Measurements from ENCODE around the gene FANCE.

The FANCE gene

GRCh38 chr6:35475573-35475972, 23.4 kb downstream of the FANCE start:
- Histone ChIP-seq H3K27me3 (ENCODE audit: control insufficient read depth, insufficient read depth, low read length) (no peaks in the 10 kb centered on the region), H3K9ac (ENCODE audit: low read depth, low read length) (no peak overlapping the region), H3K27ac (ENCODE audit: low read depth, low read length) (no peak overlapping the region), H3K36me3 (ENCODE audit: control insufficient read depth, insufficient read depth, low read length) (peaks cover 58% of the 10 kb centered on the region), H3K4me1 (ENCODE audit: control insufficient read depth, insufficient read depth, low read length) (peaks cover 13% of the 10 kb centered on the region; the same call in 1 of the 2 replicates), H3K9me3 (ENCODE audit: control insufficient read depth, insufficient read depth, low read length) (no peaks in the 10 kb centered on the region), H3K4me3 (ENCODE audit: low read depth, low read length) (no peak overlapping the region)

DNA sequence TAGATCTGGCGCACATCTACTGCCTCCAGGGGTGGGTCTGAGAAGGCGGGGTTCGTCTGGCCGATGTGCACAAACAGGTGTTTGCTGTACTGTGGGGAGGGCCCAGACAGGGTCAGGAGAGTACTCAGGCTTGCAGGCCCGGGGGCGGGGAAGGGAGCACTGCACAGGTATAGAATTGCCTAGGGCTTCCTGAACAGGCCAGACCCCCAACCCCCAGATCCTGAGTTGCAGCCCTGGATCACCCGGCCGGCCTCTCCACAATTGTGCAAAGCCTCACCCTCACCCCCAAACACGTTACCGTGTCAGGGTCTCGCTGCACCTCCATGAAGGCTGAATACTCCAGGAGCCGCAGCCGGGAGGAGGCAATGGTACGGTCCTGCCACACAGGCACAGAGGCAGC, 23.9 kb downstream of the FANCE start:
- H3K27ac ChIP-seq (ENCODE audit: low read depth, low read length), result no peak overlapping the region
- H3K9me3 ChIP-seq (ENCODE audit: control insufficient read depth, insufficient read depth, low read length), result no peaks in the 10 kb centered on the region
- H3K4me3 ChIP-seq (ENCODE audit: low read depth, low read length), result no peak overlapping the region
- H3K36me3 ChIP-seq (ENCODE audit: control insufficient read depth, insufficient read depth, low read length), result peaks cover 54% of the 10 kb centered on the region
- no peak overlapping the region for H3K9ac ChIP-seq (ENCODE audit: low read depth, low read length)
- no peaks in the 10 kb centered on the region for H3K27me3 ChIP-seq (ENCODE audit: control insufficient read depth, insufficient read depth, low read length)
- H3K4me1 ChIP-seq (ENCODE audit: control insufficient read depth, insufficient read depth, low read length), result 0 out of 2 replicates have a peak, but pooled peaks cover 9% of the 10 kb centered on the region

DNA sequence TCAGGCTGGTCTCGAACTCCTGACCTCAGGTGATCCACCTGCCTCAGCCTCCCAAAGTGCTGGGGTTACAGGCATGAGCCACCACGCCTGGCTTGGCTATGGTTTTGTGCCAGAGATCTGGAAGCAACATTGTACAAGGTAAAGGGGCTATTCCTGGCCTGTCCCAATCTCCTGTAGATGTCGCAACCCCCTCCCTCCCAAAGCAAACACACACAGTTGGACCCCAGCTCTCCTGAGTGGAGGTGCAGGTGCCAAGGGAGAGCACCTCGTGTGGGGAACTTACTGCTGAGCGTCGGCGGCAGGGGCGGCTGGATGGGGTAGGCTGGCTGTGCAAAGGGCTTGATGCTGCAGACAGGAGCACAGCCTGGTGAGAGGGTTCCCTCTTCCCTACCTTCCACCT, 24.9 kb downstream of the FANCE start:
- Histone ChIP-seq H3K4me3 (ENCODE audit: low read depth, low read length) (no peak overlapping the region), H3K27me3 (ENCODE audit: control insufficient read depth, insufficient read depth, low read length) (no peaks in the 10 kb centered on the region), H3K27ac (ENCODE audit: low read depth, low read length) (no peak overlapping the region), H3K9me3 (ENCODE audit: control insufficient read depth, insufficient read depth, low read length) (no peaks in the 10 kb centered on the region), H3K9ac (ENCODE audit: low read depth, low read length) (no peak overlapping the region), H3K4me1 (ENCODE audit: control insufficient read depth, insufficient read depth, low read length) (0 out of 2 replicates have a peak, but pooled peaks cover 6% of the 10 kb centered on the region), H3K36me3 (ENCODE audit: control insufficient read depth, insufficient read depth, low read length) (peaks cover 43% of the 10 kb centered on the region)

GRCh38 chr6:35477551-35478179, 25.5 kb downstream of the FANCE start:
- H3K27ac ChIP-seq (ENCODE audit: low read depth, low read length), result no peak overlapping the region
- 0 out of 2 replicates have a peak, but pooled peaks cover 6% of the 10 kb centered on the region for H3K4me1 ChIP-seq (ENCODE audit: control insufficient read depth, insufficient read depth, low read length)
- no peaks in the 10 kb centered on the region for H3K9me3 ChIP-seq (ENCODE audit: control insufficient read depth, insufficient read depth, low read length)
- H3K9ac ChIP-seq (ENCODE audit: low read depth, low read length), result no peak overlapping the region
- H3K4me3 ChIP-seq (ENCODE audit: low read depth, low read length), result no peak overlapping the region
- no peaks in the 10 kb centered on the region for H3K27me3 ChIP-seq (ENCODE audit: control insufficient read depth, insufficient read depth, low read length)
- H3K36me3 ChIP-seq (ENCODE audit: control insufficient read depth, insufficient read depth, low read length), result peaks cover 41% of the 10 kb centered on the region

DNA sequence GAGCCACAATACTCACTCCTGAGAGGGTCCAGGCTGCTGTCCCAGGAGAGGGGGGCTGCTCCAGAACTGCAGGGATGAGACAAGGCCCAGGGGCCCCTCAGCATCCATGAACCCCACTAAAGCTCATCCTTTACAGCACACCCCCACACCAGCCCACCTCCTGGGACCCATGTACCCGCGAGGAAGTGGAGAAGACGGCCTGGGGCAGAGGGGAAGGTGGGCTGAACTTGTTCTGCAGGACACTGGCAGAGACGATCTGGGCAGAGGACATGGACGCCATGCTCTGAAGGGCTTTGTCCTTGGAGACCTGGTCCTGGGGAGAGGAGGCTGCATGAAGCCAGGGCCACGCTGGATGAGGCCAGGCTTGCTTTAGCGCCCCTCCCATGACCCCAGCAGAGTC, 26.1 kb downstream of the FANCE start:
- H3K36me3 ChIP-seq (ENCODE audit: control insufficient read depth, insufficient read depth, low read length), result peaks cover 42% of the 10 kb centered on the region
- no peak overlapping the region for H3K27ac ChIP-seq (ENCODE audit: low read depth, low read length)
- H3K9me3 ChIP-seq (ENCODE audit: control insufficient read depth, insufficient read depth, low read length), result no peaks in the 10 kb centered on the region
- H3K4me3 ChIP-seq (ENCODE audit: low read depth, low read length), result no peak overlapping the region
- no peaks in the 10 kb centered on the region for H3K27me3 ChIP-seq (ENCODE audit: control insufficient read depth, insufficient read depth, low read length)
- 0 out of 2 replicates have a peak, but pooled peaks cover 6% of the 10 kb centered on the region for H3K4me1 ChIP-seq (ENCODE audit: control insufficient read depth, insufficient read depth, low read length)
- H3K9ac ChIP-seq (ENCODE audit: low read depth, low read length), result no peak overlapping the region

DNA sequence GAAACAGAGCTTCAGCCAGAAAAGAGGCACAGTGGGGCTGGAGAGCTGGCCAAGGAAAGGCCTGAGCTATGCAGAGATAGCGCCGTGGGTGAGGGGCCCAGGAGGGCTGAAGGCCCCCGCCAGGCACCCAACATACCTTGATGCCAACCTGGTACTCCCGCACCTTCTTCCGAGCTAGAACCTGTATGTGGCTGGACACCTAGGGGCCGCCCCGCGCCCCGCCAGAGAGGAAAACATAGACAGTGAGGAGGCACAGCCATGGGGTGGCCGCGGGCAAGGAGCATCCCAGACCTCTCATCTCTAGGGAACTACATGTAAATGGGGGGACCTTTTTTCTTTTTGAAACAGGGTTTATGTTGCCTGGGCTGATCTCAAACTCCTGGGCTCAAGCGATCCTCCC, 28.0 kb downstream of the FANCE start:
- Histone ChIP-seq H3K4me3 (ENCODE audit: low read depth, low read length) (no peak overlapping the region), H3K27ac (ENCODE audit: low read depth, low read length) (no peak overlapping the region), H3K36me3 (ENCODE audit: control insufficient read depth, insufficient read depth, low read length) (peaks cover 29% of the 10 kb centered on the region), H3K27me3 (ENCODE audit: control insufficient read depth, insufficient read depth, low read length) (no peaks in the 10 kb centered on the region), H3K4me1 (ENCODE audit: control insufficient read depth, insufficient read depth, low read length) (peaks cover 13% of the 10 kb centered on the region), H3K9ac (ENCODE audit: low read depth, low read length) (no peak overlapping the region), H3K9me3 (ENCODE audit: control insufficient read depth, insufficient read depth, low read length) (no peaks in the 10 kb centered on the region)

GRCh38 chr6:35481226-35481625, 29.1 kb downstream of the FANCE start:
- Histone ChIP-seq H3K27me3 (ENCODE audit: control insufficient read depth, insufficient read depth, low read length) (no peaks in the 10 kb centered on the region), H3K4me1 (ENCODE audit: control insufficient read depth, insufficient read depth, low read length) (peaks cover 21% of the 10 kb centered on the region), H3K9ac (ENCODE audit: low read depth, low read length) (no peak overlapping the region), H3K4me3 (ENCODE audit: low read depth, low read length) (no peak overlapping the region), H3K9me3 (ENCODE audit: control insufficient read depth, insufficient read depth, low read length) (no peaks in the 10 kb centered on the region), H3K36me3 (ENCODE audit: control insufficient read depth, insufficient read depth, low read length) (peaks cover 26% of the 10 kb centered on the region), H3K27ac (ENCODE audit: low read depth, low read length) (no peak overlapping the region)

- Histone ChIP-seq H3K9ac (ENCODE audit: low read depth, low read length) (no peak overlapping the region), H3K4me1 (ENCODE audit: control insufficient read depth, insufficient read depth, low read length) (peaks cover 33% of the 10 kb centered on the region), H3K27me3 (ENCODE audit: control insufficient read depth, insufficient read depth, low read length) (no peaks in the 10 kb centered on the region), H3K36me3 (ENCODE audit: control insufficient read depth, insufficient read depth, low read length) (peaks cover 25% of the 10 kb centered on the region), H3K9me3 (ENCODE audit: control insufficient read depth, insufficient read depth, low read length) (no peaks in the 10 kb centered on the region), H3K4me3 (ENCODE audit: low read depth, low read length) (no peak overlapping the region), H3K27ac (ENCODE audit: low read depth, low read length) (no peak overlapping the region)
Observed at GRCh38 chr6:35483062-35483461, 30.9 kb downstream of the FANCE start.

DNA sequence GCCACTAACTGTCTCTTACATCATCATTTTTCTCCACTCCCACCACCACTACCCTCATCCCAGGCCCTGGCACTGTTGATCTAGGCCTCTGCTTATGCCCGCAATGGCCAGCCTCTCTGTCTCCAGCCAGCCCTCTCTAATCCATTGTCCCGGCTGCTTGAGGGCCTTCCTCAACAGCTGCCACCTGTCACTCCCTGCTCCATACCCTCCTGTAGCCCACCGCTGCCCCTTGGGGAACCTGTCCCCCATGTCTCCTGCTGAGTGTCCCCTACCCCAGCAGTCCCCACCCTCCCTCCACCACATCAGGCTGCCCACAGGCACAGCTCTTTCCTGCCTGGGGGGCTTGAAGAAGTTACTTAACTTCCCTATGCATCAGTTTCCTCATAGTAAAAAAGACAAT, 31.4 kb downstream of the FANCE start:
- H3K27ac ChIP-seq (ENCODE audit: low read depth, low read length), result no peak overlapping the region
- H3K4me3 ChIP-seq (ENCODE audit: low read depth, low read length), result no peak overlapping the region
- peaks cover 37% of the 10 kb centered on the region for H3K4me1 ChIP-seq (ENCODE audit: control insufficient read depth, insufficient read depth, low read length)
- H3K9me3 ChIP-seq (ENCODE audit: control insufficient read depth, insufficient read depth, low read length), result no peaks in the 10 kb centered on the region
- H3K36me3 ChIP-seq (ENCODE audit: control insufficient read depth, insufficient read depth, low read length), result peaks cover 20% of the 10 kb centered on the region
- H3K9ac ChIP-seq (ENCODE audit: low read depth, low read length), result no peak overlapping the region
- no peaks in the 10 kb centered on the region for H3K27me3 ChIP-seq (ENCODE audit: control insufficient read depth, insufficient read depth, low read length)

DNA sequence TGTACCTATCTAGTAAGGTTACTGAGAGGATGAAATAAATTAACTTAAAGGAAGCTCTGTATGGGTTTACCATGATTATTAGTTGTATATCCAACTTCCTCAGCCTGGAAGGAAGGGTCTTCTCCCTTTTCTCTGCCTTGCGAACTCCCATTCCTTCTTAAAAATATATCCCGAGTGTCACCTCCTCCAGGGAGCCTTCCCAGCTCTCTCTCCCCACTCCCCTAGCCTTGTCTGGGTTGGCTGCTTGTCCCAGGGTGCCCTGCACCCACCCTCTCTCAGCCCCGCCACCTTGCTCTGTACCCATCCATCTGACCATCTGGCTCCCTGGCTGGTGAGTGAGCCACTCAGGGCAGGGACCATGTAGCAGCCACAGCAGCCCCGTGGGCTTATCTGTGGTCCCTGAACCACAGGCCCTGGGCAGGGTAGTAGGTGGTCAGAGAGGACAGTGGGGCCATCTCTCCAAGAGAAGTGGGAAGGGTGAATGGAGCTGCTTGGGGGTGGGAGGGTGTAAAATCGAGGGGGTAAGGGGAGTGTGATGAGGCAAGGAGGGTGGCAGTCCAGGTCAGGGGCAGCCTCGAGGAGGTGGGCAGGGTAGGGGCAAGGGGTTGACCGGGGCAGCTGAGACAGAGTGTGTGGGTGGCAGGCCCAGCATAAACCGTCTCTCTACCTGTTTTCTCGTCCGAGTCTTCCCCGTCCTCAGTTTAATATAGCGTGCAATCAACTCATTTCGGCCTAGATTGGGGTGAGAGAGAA, 31.9 kb downstream of the FANCE start:
- no peak overlapping the region for H3K9ac ChIP-seq (ENCODE audit: low read depth, low read length)
- H3K4me3 ChIP-seq (ENCODE audit: low read depth, low read length), result no peak overlapping the region
- H3K4me1 ChIP-seq (ENCODE audit: control insufficient read depth, insufficient read depth, low read length), result peaks cover 38% of the 10 kb centered on the region
- peaks cover 20% of the 10 kb centered on the region for H3K36me3 ChIP-seq (ENCODE audit: control insufficient read depth, insufficient read depth, low read length)
- peak overlapping the region; percentile 96 for H3K27ac ChIP-seq (ENCODE audit: low read depth, low read length)
- no peaks in the 10 kb centered on the region for H3K9me3 ChIP-seq (ENCODE audit: control insufficient read depth, insufficient read depth, low read length)
- H3K27me3 ChIP-seq (ENCODE audit: control insufficient read depth, insufficient read depth, low read length), result no peaks in the 10 kb centered on the region

GRCh38 chr6:35484921-35485392, 32.8 kb downstream of the FANCE start:
- H3K9ac ChIP-seq (ENCODE audit: low read depth, low read length), result peak overlapping the region; percentile 76

More at GRCh38 chr6:35484921-35485392, 32.8 kb downstream of the FANCE start:
- H3K27me3 ChIP-seq (ENCODE audit: control insufficient read depth, insufficient read depth, low read length), result no peaks in the 10 kb centered on the region
- no peak overlapping the region; the same call in 1 of the 2 replicates for H3K4me3 ChIP-seq (ENCODE audit: low read depth, low read length)
- H3K27ac ChIP-seq (ENCODE audit: low read depth, low read length), result peak overlapping the region; percentile 96
- H3K4me1 ChIP-seq (ENCODE audit: control insufficient read depth, insufficient read depth, low read length), result peaks cover 44% of the 10 kb centered on the region
- peaks cover 11% of the 10 kb centered on the region for H3K36me3 ChIP-seq (ENCODE audit: control insufficient read depth, insufficient read depth, low read length)
- no peaks in the 10 kb centered on the region for H3K9me3 ChIP-seq (ENCODE audit: control insufficient read depth, insufficient read depth, low read length)
